Suprapubic skin (tissue), 4 donors: ENCODE data around the gene PPP4R1. TPM values are rescaled to one million over a fixed set of nuclear protein-coding genes. Genes with fewer than 3 reads are reported as not detected.

Experiments
- DNase-seq, 2 donors: peaks; one replicate each; pipeline ENCODE4 v3.0.0-alpha.2; 2019; ENCODE audit warnings: low spot score in 2 of 2
- H3K27ac ChIP-seq: fragments of 200-600 bp; sonication (generic); one replicate; pipeline ENCODE4 v1.5.1; 2019
- H3K27me3 ChIP-seq: fragments of 200-600 bp; sonication (generic); one replicate; pipeline ENCODE4 v1.5.1; 2019
- H3K36me3 ChIP-seq: fragments of 200-600 bp; sonication (generic); one replicate; pipeline ENCODE4 v1.5.1; 2019
- H3K4me1 ChIP-seq: fragments of 200-600 bp; sonication (generic); one replicate; pipeline ENCODE4 v1.5.1; 2019
- H3K4me3 ChIP-seq: fragments of 200-600 bp; sonication (generic); one replicate; pipeline ENCODE4 v1.5.1; 2019; ENCODE audit warnings: mild to moderate bottlenecking
- H3K9me3 ChIP-seq: fragments of 200-600 bp; sonication (generic); one replicate; pipeline ENCODE4 v1.5.1; 2019
- EP300 ChIP-seq: sonication (generic); formaldehyde crosslinking; IDR thresholded peaks from one replicate; pipeline ENCODE4 v1.6.1; 2017; ENCODE audit warnings: antibody characterized with exemption
- POLR2A ChIP-seq, 2 donors: fragments of 450-650 bp; IDR thresholded peaks; one replicate each; pipeline ENCODE4 v1.6.1; 2017; ENCODE audit warnings: antibody characterized with exemption in 2 of 2, mild to moderate bottlenecking in 2 of 2, moderate library complexity in 2 of 2
- POLR2AphosphoS5 ChIP-seq, 3 donors: sonication (generic); formaldehyde crosslinking; IDR thresholded peaks; one replicate each; pipeline ENCODE4 v1.6.1; 2017; ENCODE audit warnings: antibody characterized with exemption in 3 of 3
- WGBS: methylation state at CpG from one replicate; pipeline ENCODE4 v1.1.5; 2018; 5-methylcytosine and 5-hydroxymethylcytosine counted together
- total RNA-seq, 4 donors: library from RNA; depleted of rRNA; stranded (reverse); fragments of >200 nt; gene quantifications; one replicate each; pipeline ENCODE4 v1.1.0, GENCODE V29; 2016
- TF ChIP-seq, protein P1 (sequence below), 2 donors: fragments of 200-600 bp in 1 of 2; fragments of 450-650 bp in 1 of 2; sonication (generic) in 1 of 2; IDR thresholded peaks; one replicate each; pipeline ENCODE4 v1.5.1; 2016 to 2019; ENCODE audit warnings: antibody characterized with exemption in 2 of 2, mild to moderate bottlenecking in 1 of 2, moderate library complexity in 1 of 2

The PPP4R1 gene, protein sequence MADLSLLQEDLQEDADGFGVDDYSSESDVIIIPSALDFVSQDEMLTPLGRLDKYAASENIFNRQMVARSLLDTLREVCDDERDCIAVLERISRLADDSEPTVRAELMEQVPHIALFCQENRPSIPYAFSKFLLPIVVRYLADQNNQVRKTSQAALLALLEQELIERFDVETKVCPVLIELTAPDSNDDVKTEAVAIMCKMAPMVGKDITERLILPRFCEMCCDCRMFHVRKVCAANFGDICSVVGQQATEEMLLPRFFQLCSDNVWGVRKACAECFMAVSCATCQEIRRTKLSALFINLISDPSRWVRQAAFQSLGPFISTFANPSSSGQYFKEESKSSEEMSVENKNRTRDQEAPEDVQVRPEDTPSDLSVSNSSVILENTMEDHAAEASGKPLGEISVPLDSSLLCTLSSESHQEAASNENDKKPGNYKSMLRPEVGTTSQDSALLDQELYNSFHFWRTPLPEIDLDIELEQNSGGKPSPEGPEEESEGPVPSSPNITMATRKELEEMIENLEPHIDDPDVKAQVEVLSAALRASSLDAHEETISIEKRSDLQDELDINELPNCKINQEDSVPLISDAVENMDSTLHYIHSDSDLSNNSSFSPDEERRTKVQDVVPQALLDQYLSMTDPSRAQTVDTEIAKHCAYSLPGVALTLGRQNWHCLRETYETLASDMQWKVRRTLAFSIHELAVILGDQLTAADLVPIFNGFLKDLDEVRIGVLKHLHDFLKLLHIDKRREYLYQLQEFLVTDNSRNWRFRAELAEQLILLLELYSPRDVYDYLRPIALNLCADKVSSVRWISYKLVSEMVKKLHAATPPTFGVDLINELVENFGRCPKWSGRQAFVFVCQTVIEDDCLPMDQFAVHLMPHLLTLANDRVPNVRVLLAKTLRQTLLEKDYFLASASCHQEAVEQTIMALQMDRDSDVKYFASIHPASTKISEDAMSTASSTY
- 100 to 1,000 TPM in 3 of 4 donors, 10 to 100 TPM in 1; 82.3 to 153 (median 113) TPM for total RNA-seq

DNA sequence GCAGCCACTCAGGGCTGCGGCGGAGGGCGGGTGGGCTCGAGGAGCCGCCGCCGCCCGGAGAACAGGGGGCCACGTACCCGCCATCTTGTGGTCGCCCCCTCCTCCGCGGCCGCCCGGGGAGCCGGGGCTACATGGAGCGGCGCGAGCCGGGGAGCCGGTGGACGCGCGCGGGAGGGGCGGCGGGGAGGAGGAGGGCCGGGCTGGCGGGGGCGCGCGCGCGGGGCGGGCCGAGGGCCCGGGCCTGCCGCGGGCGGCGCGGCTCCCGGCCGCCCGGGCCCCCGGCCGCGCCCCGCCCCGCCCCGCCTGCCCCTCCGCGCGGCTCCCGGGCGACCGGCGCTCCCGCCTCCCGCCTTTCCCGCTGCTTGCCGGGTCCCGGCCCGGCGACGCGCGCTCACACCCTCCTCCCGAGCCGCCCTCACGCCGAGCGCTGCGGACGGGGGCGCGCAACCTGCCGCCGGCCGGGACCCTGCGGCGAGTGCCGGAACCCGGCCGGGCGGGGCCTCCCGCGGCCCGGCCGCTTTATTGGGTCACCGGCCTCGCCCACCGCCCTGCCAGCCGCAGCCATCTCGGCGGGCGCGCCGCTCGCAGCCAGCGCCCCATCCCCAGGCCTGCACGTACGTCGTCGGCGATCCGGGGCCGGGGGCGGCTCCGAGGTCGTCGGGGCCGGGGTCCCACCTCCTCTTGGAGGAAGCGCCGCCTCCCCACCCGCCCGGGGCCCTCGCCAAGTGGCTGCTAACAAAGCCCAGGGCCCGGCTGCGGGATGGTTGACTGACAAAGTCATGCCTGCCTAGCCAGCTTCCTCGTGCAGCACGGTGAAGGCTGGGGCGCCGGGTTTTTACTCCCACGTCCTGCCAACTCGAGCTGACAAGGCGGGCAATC is at the start of gene PPP4R1:
TSS of gene PPP4R1 (minus strand) at position 159 of the 879 bp plus-strand sequence. CDS start at position 84, 75 bp downstream.
- Histone ChIP-seq H3K4me1 (peaks cover 46% of the 10 kb centered on the region), H3K4me3 (peak within 1 kb of the TSS; percentile 93), H3K9me3 (no peaks in the 10 kb centered on the region), H3K27ac (peak within 1 kb of the TSS; percentile 99), H3K36me3 (peaks cover 8% of the 10 kb centered on the region), H3K27me3 (no peaks in the 10 kb centered on the region)
- TF ChIP-seq, protein P1, sequence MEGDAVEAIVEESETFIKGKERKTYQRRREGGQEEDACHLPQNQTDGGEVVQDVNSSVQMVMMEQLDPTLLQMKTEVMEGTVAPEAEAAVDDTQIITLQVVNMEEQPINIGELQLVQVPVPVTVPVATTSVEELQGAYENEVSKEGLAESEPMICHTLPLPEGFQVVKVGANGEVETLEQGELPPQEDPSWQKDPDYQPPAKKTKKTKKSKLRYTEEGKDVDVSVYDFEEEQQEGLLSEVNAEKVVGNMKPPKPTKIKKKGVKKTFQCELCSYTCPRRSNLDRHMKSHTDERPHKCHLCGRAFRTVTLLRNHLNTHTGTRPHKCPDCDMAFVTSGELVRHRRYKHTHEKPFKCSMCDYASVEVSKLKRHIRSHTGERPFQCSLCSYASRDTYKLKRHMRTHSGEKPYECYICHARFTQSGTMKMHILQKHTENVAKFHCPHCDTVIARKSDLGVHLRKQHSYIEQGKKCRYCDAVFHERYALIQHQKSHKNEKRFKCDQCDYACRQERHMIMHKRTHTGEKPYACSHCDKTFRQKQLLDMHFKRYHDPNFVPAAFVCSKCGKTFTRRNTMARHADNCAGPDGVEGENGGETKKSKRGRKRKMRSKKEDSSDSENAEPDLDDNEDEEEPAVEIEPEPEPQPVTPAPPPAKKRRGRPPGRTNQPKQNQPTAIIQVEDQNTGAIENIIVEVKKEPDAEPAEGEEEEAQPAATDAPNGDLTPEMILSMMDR (IDR thresholded peaks at IDR 0.05) = no peak
- no peak for TF ChIP-seq POLR2AphosphoS5 (IDR thresholded peaks at IDR 0.05)
- TF ChIP-seq POLR2A (IDR thresholded peaks at IDR 0.05) = peak; percentile 24 to 49
- no peak for TF ChIP-seq EP300
- DNase-seq = peak; percentile 90
- 0% methylated on average over 5 of the region's 127 CpGs for WGBS

DNA sequence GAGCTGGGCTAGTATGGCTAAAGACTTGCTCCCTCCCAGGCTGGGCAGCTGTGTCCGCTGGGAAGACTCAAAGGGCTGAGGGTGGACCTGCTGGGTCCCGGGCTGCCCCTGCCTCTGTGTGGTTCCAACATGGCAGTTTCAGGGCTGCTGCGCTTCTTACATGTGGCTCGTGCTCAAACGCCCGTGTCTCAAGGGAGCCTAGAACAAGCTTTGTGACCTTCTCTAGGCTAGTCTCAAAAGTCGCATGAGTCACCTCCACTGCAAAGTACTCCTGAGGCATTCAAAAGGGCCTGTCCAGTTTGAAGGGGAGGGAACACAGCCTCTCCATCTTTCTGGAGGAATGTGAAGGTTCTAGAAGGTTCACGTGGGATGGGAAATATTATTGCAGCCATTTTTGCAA is 49.0 kb upstream of the PPP4R1 start:
- no peak for DNase-seq
- WGBS = 87% methylated on average over 8 of the region's 8 CpGs
- no peaks in the 10 kb centered on the region for H3K27me3 ChIP-seq
- H3K4me3 ChIP-seq = no peak overlapping the region
- H3K27ac ChIP-seq = no peak overlapping the region
- TF ChIP-seq POLR2AphosphoS5 (IDR thresholded peaks at IDR 0.05) (no peak), EP300 (no peak), POLR2A (IDR thresholded peaks at IDR 0.05) (no peak)
- TF ChIP-seq, protein P1 (IDR thresholded peaks at IDR 0.05) = no peak
- no peaks in the 10 kb centered on the region for H3K4me1 ChIP-seq
- H3K9me3 ChIP-seq = no peaks in the 10 kb centered on the region
- no peaks in the 10 kb centered on the region for H3K36me3 ChIP-seq

DNA sequence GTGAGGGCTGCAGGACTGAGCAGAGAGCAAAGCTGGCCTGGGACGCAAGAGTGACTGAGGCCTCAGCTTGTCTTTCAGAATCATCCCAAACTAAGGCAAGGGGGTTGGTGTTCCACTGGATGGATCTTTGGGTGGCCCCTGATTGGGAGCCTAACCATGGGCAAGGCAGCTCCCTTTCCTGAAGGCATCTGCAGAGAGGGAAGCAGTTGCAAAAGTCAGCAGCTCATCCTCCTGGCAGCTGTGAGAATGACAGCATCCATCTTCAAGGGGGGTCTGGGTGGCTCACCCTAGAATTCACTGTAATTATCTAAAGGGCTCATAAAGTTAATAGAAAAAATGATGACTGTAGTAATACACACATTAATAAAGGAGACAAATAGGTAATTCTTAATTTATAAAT is 47.2 kb upstream of the PPP4R1 start:
- no peak overlapping the region for H3K4me3 ChIP-seq
- WGBS = 100% methylated on average over 1 of the region's 1 CpG
- no peaks in the 10 kb centered on the region for H3K9me3 ChIP-seq
- no peak overlapping the region for H3K27ac ChIP-seq
- DNase-seq = no peak
- no peaks in the 10 kb centered on the region for H3K27me3 ChIP-seq
- H3K4me1 ChIP-seq = peaks cover 3% of the 10 kb centered on the region
- TF ChIP-seq POLR2A (IDR thresholded peaks at IDR 0.05) = no peak
- H3K36me3 ChIP-seq = no peaks in the 10 kb centered on the region

DNA sequence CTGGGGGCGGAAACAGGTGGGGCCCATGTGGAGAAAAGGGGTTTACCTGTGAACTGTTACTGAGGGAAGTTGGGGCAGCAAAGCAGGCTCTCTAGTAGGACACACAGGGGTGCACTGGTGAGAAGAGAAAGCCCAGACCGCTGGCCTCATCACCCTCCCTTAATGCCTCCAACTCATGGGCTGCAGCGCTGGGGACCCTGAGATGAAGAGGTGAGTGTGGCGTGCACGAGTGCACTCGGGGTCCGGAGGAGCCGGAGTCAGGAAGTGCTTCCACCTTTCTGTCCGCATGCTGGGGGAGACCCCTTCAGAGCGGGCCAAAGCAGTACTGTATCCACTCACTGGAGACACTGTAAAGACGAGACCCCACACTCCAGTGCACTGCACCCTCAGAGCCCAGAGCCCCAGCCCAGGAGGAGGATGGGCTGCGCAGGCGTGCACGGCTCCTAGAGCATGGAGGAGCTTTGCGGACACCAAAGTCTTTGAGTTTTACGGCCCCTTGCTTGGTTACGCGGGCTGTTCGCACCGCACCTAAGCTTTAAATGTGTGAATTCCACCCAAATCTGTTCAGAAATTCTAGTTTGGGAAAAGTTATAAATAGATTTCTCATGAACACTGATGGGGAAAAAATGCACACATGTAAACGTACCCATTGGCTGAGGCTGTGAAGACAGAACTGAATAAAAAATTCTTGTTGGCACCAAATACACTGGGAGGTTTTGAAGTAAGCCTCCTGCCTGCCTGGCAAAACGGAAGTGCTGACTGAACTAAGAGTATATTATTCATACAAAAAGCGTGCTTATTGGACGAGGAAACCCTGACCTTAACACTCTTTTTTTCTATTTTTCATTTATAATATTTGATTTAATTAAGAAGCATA is 45.4 kb upstream of the PPP4R1 start:
- H3K9me3 ChIP-seq = no peaks in the 10 kb centered on the region
- WGBS = 91% methylated on average over 24 of the region's 24 CpGs
- H3K36me3 ChIP-seq = no peaks in the 10 kb centered on the region
- H3K4me1 ChIP-seq = peaks cover 3% of the 10 kb centered on the region
- no peak overlapping the region for H3K27ac ChIP-seq
- H3K4me3 ChIP-seq = no peak overlapping the region
- no peak for DNase-seq
- TF ChIP-seq, protein P1 (IDR thresholded peaks at IDR 0.05) = no peak
- TF ChIP-seq EP300 (no peak), POLR2AphosphoS5 (IDR thresholded peaks at IDR 0.05) (no peak), POLR2A (IDR thresholded peaks at IDR 0.05) (no peak)
- no peaks in the 10 kb centered on the region for H3K27me3 ChIP-seq
